GM10248 (cell line): ENCODE results near the gene KCNJ2.
A peak's percentile ranks its signal among the peaks of the same experiment; 100 is the strongest.

Source experiments
- CTCF ChIA-PET: fragments of 300-600 bp; sonication (Branson Sonifier 250); formaldehyde crosslinking; extraction: SDS; loops from one replicate; lab custom pipeline; 2021; ENCODE audit warnings: antibody characterized with exemption; lab: Yijun Ruan, JAX
- POLR2A ChIA-PET: fragments of 350-650 bp; sonication (Branson Sonifier 250); formaldehyde crosslinking; extraction: SDS; loops from one replicate; lab custom pipeline; 2020; ENCODE audit warnings: antibody characterized with exemption; lab: Yijun Ruan, JAX
- DNase-seq: peaks from one replicate; pipeline ENCODE4 v3.0.0; 2012; ENCODE audit errors: extremely low spot score
- TF ChIP-seq, protein P1 (sequence below): IDR thresholded peaks from 2 replicates; pipeline ENCODE4 v1.5.1; 2012; ENCODE audit warnings: mild to moderate bottlenecking, low read depth; ENCODE audit errors: extremely low read depth, missing control alignments, control extremely low read depth

KCNJ2 gene

DNA sequence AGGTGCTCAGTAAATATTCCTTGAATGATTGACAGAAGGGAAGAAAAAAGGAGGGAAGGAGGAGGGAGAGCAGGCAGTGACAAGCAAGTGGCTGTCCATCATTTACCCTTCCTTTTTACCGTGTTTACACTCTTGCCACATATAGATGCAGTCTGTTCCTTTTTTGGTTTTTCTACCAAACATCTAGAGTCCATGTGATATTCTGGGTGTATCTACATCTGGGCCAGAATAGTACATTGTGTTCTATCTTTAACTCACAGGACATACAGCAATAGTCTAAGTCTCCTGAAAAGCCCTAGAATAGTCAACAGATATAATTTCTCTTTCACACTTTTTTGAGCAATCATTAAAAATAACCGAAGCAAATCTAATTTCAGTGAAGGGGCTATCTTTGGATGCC is 33.5 kb downstream of the KCNJ2 start:
- ChIA-PET POLR2A (no interaction called here), CTCF (no interaction called here)
- TF ChIP-seq, protein P1, sequence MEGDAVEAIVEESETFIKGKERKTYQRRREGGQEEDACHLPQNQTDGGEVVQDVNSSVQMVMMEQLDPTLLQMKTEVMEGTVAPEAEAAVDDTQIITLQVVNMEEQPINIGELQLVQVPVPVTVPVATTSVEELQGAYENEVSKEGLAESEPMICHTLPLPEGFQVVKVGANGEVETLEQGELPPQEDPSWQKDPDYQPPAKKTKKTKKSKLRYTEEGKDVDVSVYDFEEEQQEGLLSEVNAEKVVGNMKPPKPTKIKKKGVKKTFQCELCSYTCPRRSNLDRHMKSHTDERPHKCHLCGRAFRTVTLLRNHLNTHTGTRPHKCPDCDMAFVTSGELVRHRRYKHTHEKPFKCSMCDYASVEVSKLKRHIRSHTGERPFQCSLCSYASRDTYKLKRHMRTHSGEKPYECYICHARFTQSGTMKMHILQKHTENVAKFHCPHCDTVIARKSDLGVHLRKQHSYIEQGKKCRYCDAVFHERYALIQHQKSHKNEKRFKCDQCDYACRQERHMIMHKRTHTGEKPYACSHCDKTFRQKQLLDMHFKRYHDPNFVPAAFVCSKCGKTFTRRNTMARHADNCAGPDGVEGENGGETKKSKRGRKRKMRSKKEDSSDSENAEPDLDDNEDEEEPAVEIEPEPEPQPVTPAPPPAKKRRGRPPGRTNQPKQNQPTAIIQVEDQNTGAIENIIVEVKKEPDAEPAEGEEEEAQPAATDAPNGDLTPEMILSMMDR: no peak
- DNase-seq: no peak

DNA sequence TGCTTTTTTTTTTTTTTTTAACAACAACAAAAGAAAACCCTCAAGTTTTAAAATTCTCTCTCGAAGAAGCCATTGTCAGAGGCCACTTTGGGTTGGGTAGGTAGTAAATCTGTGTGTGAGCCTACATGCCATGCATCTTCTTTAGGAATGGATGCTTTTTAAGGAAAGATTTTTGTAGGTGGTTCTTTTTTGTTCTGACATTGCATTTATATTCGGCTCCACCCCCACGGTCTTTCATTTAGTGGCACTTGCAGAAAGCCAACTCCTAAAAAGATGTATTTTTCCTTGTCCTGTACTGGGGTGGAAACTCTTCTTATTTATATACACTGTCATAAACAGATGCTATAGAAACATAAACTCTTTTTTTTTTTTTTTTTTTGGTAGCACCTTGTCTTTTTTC is 35.1 kb downstream of the KCNJ2 start:
- DNase-seq: no peak
- TF ChIP-seq, protein P1: no peak
- ChIA-PET CTCF (no interaction called here), POLR2A (no interaction called here)

DNA sequence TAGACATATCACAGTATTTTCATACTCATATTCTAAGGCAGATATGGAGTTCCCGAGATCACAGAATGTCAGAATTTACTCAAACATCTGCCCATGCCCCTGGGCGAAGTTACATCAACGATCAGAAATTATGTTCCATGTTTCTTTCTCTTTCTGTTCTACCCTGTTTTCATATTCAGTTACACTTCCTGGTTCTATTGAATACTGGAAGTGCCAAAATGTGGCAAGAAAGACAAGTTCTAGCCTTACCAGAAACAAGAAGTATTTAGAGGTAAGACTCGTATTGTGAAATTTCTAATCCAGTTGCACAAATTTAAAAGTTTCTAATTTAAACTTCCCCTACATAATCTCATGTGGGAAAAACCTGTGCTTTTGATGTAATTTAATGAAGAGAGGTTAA is 36.1 kb downstream of the KCNJ2 start:
- CTCF ChIA-PET: no interaction called here
- POLR2A ChIA-PET: no interaction called here
- DNase-seq: peak; percentile 6
- TF ChIP-seq, protein P1: no peak

DNA sequence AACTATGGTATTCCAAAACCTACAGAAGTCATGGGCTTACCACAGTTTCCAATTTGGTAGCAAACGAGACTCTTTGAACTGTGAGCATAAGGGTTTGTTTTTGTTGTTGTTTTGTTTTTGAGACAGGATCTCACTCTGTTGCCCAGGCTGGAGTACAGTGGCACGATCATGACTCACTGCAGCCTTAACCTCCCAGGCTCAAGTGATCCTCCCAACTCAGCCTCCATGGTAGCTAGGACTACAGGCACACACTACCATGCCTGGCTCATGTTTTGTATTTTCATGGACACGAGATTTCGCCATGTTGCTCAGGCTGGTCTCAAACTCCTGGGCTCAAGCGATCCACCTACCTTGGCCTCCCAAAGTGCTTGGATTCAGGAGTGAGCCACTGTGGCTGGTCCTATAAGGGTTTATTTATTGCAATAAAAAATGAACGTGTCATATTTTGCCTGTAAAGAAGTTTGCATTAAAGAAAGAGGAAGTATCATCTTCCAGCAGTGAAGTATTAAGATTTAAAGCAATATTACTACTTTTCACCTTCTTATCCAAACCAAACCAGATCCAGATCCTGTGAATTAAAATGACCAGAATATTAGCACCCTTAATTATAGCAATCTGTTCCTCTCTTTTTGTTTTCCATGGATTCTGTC is 37.2 kb downstream of the KCNJ2 start:
- TF ChIP-seq, protein P1: no peak
- CTCF ChIA-PET: no interaction called here
- POLR2A ChIA-PET: no interaction called here
- no peak for DNase-seq

DNA sequence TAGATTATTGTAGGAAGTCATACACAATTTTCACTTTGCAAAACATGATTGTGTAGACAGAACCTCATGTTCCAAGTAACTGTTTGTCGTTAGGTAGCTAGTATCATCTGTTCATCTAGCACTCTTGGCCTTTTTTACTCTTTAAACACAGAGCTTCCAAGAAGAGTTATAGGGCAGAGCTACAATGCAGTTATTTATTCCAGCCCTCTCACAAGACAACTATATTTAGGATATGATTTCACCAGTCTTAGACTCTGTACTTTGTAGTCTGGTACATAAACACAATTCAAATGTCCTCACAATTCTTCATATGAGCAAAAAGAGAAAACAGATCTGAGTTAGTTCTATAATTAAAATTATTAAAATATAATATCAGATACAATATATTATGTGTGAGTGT is 37.9 kb downstream of the KCNJ2 start:
- ChIA-PET POLR2A (no interaction called here), CTCF (no interaction called here)
- no peak for DNase-seq
- TF ChIP-seq, protein P1: no peak

DNA sequence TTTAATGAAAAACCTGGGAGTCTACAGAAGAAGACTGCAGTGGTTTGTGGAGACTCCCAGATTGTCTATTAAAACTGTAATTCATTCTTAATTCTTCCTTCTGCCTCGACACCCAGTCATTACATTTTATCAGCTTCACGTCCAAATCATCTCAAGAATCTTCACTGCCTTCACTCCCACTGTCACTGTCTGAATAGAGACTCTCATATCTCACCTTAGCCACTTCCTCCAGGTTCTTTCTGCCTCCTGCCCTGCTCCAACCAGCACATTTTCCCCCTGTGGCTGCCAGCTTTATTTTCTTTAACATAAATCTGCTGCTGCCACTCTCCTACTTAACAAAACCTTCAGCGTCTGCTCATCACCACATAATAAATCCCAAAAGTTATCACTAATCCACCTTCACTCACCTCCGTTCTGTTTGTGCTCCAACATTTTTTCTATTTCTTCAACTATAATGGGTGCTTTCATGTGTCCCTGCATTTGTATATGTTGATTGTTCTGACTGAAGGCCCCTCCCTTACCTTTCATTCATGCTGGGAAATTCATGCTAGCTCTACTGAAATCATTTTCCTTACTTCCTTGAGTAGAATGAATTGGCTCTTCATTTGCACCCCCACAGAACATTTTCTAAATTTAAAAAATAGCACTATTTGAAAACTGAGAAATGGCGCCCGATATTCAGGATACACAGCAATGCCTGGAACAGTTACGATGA is 38.9 kb downstream of the KCNJ2 start:
- peak; percentile 20 for DNase-seq
- CTCF ChIA-PET: no interaction called here
- POLR2A ChIA-PET: no interaction called here
- TF ChIP-seq, protein P1: no peak
